ENCODE measurements around the gene IL12RB2. TPM values are rescaled to one million over a fixed set of nuclear protein-coding genes. Genes with fewer than 3 reads are reported as not detected.

The IL12RB2 gene
- total RNA-seq, 1 donor from 2014 or later: not detected

DNA sequence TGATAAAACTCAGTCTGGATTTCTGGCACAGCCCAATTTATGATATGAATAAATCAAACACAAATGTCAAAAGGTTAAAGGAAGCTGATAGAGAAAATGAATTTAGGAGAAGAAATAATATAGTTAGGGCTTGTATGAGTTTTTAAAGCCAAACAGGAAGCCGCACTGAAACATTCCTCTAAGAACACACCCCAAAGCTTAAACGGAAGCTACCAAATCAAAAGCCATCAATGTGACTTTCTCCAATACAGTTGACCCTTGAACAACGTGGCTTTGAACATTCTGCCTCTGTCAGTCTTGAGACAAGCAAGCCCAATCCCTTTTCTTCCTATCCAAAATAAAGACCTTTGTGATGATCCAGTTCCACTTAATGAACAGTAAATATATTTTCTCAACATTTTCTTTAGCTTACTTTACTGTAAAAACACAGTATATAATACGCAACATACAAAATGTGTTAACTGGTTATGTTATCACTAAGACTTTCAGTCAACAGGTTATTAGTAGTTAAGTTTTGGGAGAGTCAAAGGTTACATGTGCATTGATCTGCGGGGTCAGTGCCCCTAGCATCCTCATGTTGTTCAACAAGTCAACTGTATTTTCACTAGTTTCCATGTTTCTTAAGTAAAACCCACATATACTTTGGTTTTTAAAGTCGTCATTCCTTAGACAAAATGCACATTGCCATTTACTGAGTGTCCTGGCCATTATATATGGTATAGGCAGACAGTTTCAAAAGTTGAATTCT is 111.3 kb downstream of the IL12RB2 start:
- peaks cover 70 to 96% of the 10 kb centered on the region in 2 donors for H3K36me3 ChIP-seq
- no peak for DNase-seq (ENCODE audit: low spot score in 2 of 2)
- H3K27me3 ChIP-seq: no peaks in the 10 kb centered on the region
- H3K9me3 ChIP-seq: no peaks in the 10 kb centered on the region
- intact Hi-C loops (cut with DNase I): no loop called here
- H3K4me1 ChIP-seq: peaks cover 0 to 3% of the 10 kb centered on the region in 2 donors
- H3K27ac ChIP-seq: no peak overlapping the region
- TF ChIP-seq, protein P1, sequence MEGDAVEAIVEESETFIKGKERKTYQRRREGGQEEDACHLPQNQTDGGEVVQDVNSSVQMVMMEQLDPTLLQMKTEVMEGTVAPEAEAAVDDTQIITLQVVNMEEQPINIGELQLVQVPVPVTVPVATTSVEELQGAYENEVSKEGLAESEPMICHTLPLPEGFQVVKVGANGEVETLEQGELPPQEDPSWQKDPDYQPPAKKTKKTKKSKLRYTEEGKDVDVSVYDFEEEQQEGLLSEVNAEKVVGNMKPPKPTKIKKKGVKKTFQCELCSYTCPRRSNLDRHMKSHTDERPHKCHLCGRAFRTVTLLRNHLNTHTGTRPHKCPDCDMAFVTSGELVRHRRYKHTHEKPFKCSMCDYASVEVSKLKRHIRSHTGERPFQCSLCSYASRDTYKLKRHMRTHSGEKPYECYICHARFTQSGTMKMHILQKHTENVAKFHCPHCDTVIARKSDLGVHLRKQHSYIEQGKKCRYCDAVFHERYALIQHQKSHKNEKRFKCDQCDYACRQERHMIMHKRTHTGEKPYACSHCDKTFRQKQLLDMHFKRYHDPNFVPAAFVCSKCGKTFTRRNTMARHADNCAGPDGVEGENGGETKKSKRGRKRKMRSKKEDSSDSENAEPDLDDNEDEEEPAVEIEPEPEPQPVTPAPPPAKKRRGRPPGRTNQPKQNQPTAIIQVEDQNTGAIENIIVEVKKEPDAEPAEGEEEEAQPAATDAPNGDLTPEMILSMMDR (IDR thresholded peaks at IDR 0.05): no peak
- no peak overlapping the region for H3K4me3 ChIP-seq

GRCh38 chr1:67420835-67421492 is 113.3 kb downstream of the IL12RB2 start:
- peaks cover 60 to 96% of the 10 kb centered on the region in 2 donors for H3K36me3 ChIP-seq
- H3K4me3 ChIP-seq: no peak overlapping the region
- H3K27me3 ChIP-seq: no peaks in the 10 kb centered on the region
- no peaks in the 10 kb centered on the region for H3K9me3 ChIP-seq
- intact Hi-C loops (cut with DNase I): no loop called here
- no peak for DNase-seq (ENCODE audit: low spot score in 2 of 2)
- H3K4me1 ChIP-seq: peaks cover 0 to 8% of the 10 kb centered on the region in 2 donors
- H3K27ac ChIP-seq: no peak overlapping the region
- TF ChIP-seq, protein P1 (IDR thresholded peaks at IDR 0.05): no peak

DNA sequence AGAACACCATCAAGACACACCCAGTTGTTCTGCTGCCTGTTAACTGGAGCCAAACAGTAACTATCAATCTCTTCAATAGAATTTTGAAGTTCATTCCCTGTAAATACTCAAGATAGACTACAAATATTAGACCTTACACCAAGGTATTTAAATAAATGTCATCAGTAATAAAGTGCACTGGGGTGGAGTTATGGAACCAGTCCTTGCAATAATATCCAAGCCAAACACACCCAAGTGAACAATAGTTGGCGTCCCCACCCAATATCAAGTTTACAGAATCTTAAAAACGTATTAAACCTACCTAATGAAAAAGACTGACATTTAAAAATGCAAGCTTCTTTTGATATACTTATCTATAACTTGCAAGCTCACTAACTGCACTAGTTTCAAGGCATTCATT is 119.8 kb downstream of the IL12RB2 start:
- no peaks in the 10 kb centered on the region for H3K9me3 ChIP-seq
- H3K27ac ChIP-seq: no peak overlapping the region
- peaks cover 20 to 35% of the 10 kb centered on the region in 2 donors for H3K36me3 ChIP-seq
- no peak for DNase-seq (ENCODE audit: low spot score in 2 of 2)
- peak overlapping the region; percentile 83 to 88 for H3K4me3 ChIP-seq
- H3K27me3 ChIP-seq: no peaks in the 10 kb centered on the region
- peaks cover 0 to 15% of the 10 kb centered on the region in 2 donors for H3K4me1 ChIP-seq
- TF ChIP-seq, protein P1 (IDR thresholded peaks at IDR 0.05): no peak
- intact Hi-C loops (cut with DNase I): no loop called here

GRCh38 chr1:67427947-67428346 is 120.3 kb downstream of the IL12RB2 start:
- Histone ChIP-seq H3K36me3 (peaks cover 16 to 30% of the 10 kb centered on the region in 2 donors), H3K4me3 (peak overlapping the region; percentile 83 to 88), H3K9me3 (no peaks in the 10 kb centered on the region), H3K27ac (no peak overlapping the region), H3K27me3 (no peaks in the 10 kb centered on the region), H3K4me1 (peaks cover 0 to 18% of the 10 kb centered on the region in 2 donors)
- DNase-seq (ENCODE audit: low spot score in 2 of 2): no peak
- TF ChIP-seq, protein P1 (IDR thresholded peaks at IDR 0.05): no peak
- intact Hi-C loops (cut with DNase I): loop anchor here (2.0 kb wide), 1 partner anchor 73 kb away; no protein-coding TSS in a partner anchor

DNA sequence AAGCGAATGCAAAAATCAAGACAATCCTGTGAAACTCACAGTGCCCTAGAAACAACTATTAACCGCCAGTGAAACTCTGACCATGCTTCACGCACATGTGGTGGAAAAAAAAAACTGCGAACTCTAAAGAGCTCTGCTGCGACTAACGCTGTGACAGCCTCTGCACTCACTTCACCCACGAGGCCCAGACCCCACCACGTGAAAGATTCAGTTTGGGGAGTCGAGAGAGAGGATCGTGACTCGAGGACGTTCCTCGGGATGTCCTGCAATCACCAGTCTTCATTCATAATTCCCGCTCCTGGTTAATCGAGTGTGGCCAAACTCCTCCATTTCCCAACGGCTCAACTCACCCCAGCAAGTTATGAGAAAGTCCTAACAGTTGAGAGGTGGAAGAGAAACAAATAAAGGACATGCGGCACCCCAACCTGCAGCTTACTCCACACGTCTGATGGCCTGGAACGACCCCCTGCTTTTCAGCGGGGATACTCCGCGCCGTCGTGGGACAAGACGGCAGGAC is 121.4 kb downstream of the IL12RB2 start:
- Histone ChIP-seq H3K27ac (peak overlapping the region; percentile 94 to 98), H3K36me3 (peaks cover 5 to 19% of the 10 kb centered on the region in 2 donors), H3K4me3 (peak overlapping the region; percentile 83 to 88), H3K9me3 (no peaks in the 10 kb centered on the region), H3K4me1 (peaks cover 0 to 26% of the 10 kb centered on the region in 2 donors), H3K27me3 (no peaks in the 10 kb centered on the region)
- DNase-seq (ENCODE audit: low spot score in 2 of 2): no peak
- TF ChIP-seq, protein P1 (IDR thresholded peaks at IDR 0.05): no peak
- intact Hi-C loops (cut with DNase I): loop anchor here (2.0 kb wide), 1 partner anchor 72 kb away; no protein-coding TSS in a partner anchor
